Measurements from ENCODE around the gene NEDD4L. TPM values are rescaled to one million over a fixed set of nuclear protein-coding genes. Genes with fewer than 3 reads are reported as not detected.

NEDD4L gene
- polyA plus RNA-seq, 1 donor: 93.0 TPM

DNA sequence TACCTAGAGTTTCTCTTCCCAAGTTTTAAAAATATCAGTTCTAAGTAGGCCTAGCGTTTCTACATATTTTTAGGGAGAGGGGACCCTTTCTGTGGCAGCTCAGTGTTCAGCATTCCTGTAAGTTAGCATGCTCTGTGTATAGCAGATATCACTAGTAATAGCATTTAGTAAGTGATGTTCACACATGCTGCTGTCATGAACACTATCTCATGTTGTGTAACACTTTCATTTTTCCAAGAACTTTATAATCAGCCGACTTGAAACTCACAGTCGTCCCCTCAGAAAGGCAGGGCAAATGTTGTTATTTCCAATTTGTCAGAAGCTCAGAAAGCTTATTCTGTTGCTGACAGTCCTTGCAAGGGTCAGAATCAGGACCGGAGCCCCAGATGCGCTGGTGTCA lies 317.2 kb downstream of the NEDD4L start:
- H3K27ac ChIP-seq (ENCODE audit: low read length): no peak overlapping the region
- DNase-seq: no peak
- no peaks in the 10 kb centered on the region for H3K4me1 ChIP-seq (ENCODE audit: control insufficient read depth, insufficient read depth, low read length)
- WGBS (ENCODE audit: insufficient coverage, low lambda C conversion rate): no CpG with 5 or more reads among the region's 5 CpGs
- H3K36me3 ChIP-seq (ENCODE audit: control insufficient read depth, insufficient read depth, low read length): peaks cover 51% of the 10 kb centered on the region
- H3K9me3 ChIP-seq (ENCODE audit: control insufficient read depth, low read depth, low read length): no peaks in the 10 kb centered on the region
- no peak overlapping the region for H3K4me3 ChIP-seq (ENCODE audit: low read length)
- no peaks in the 10 kb centered on the region for H3K27me3 ChIP-seq (ENCODE audit: control insufficient read depth, insufficient read depth, low read length)

GRCh38 chr18:58362027-58362575 lies 318.1 kb downstream of the NEDD4L start:
- WGBS (ENCODE audit: insufficient coverage, low lambda C conversion rate): 54% methylated on average over 2 of the region's 8 CpGs
- Histone ChIP-seq H3K27me3 (ENCODE audit: control insufficient read depth, insufficient read depth, low read length) (no peaks in the 10 kb centered on the region), H3K4me3 (ENCODE audit: low read length) (no peak overlapping the region), H3K4me1 (ENCODE audit: control insufficient read depth, insufficient read depth, low read length) (no peaks in the 10 kb centered on the region), H3K9me3 (ENCODE audit: control insufficient read depth, low read depth, low read length) (no peaks in the 10 kb centered on the region), H3K36me3 (ENCODE audit: control insufficient read depth, insufficient read depth, low read length) (peaks cover 58% of the 10 kb centered on the region), H3K27ac (ENCODE audit: low read length) (no peak overlapping the region)
- DNase-seq: peak in 1 of 2 donors; percentile 35

DNA sequence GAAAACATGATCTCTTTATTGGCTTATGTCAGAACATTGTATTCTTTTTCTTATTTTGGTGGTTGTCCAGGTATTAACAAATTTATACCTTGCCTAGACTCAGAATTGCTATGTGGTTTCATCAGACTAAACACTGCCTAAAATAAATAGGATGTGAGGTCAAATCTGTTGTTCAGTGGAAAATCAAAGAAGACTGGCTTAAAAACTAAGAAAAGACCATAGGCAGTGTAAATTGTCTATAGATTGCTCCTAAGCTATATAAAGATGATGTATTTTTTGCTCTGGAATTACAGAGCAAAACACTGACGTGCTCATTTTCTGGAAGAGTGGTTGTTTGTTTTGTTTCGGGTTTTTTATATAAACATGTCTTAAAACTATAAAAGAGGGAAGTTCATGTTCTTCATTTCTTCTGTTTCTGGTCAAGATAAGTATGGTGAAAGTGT lies 318.8 kb downstream of the NEDD4L start:
- H3K27ac ChIP-seq (ENCODE audit: low read length): no peak overlapping the region
- DNase-seq: no peak
- WGBS (ENCODE audit: insufficient coverage, low lambda C conversion rate): no CpG with 5 or more reads among the region's 2 CpGs
- no peaks in the 10 kb centered on the region for H3K27me3 ChIP-seq (ENCODE audit: control insufficient read depth, insufficient read depth, low read length)
- no peaks in the 10 kb centered on the region for H3K9me3 ChIP-seq (ENCODE audit: control insufficient read depth, low read depth, low read length)
- peaks cover 59% of the 10 kb centered on the region for H3K36me3 ChIP-seq (ENCODE audit: control insufficient read depth, insufficient read depth, low read length)
- H3K4me1 ChIP-seq (ENCODE audit: control insufficient read depth, insufficient read depth, low read length): no peaks in the 10 kb centered on the region
- H3K4me3 ChIP-seq (ENCODE audit: low read length): no peak overlapping the region

- Histone ChIP-seq H3K36me3 (ENCODE audit: control insufficient read depth, insufficient read depth, low read length) (peaks cover 64% of the 10 kb centered on the region), H3K4me1 (ENCODE audit: control insufficient read depth, insufficient read depth, low read length) (no peaks in the 10 kb centered on the region), H3K27me3 (ENCODE audit: control insufficient read depth, insufficient read depth, low read length) (no peaks in the 10 kb centered on the region), H3K4me3 (ENCODE audit: low read length) (no peak overlapping the region), H3K9me3 (ENCODE audit: control insufficient read depth, low read depth, low read length) (no peaks in the 10 kb centered on the region), H3K27ac (ENCODE audit: low read length) (no peak overlapping the region)
- 92% methylated on average over 4 of the region's 6 CpGs for WGBS (ENCODE audit: insufficient coverage, low lambda C conversion rate)
- DNase-seq: no peak
These were observed 319.9 kb downstream of the NEDD4L start for GRCh38 chr18:58363767-58364540.

GRCh38 chr18:58364876-58365528 lies 321.0 kb downstream of the NEDD4L start:
- Histone ChIP-seq H3K4me1 (ENCODE audit: control insufficient read depth, insufficient read depth, low read length) (no peaks in the 10 kb centered on the region), H3K9me3 (ENCODE audit: control insufficient read depth, low read depth, low read length) (no peaks in the 10 kb centered on the region), H3K27me3 (ENCODE audit: control insufficient read depth, insufficient read depth, low read length) (no peaks in the 10 kb centered on the region), H3K4me3 (ENCODE audit: low read length) (no peak overlapping the region), H3K27ac (ENCODE audit: low read length) (no peak overlapping the region), H3K36me3 (ENCODE audit: control insufficient read depth, insufficient read depth, low read length) (peaks cover 67% of the 10 kb centered on the region)
- no peak for DNase-seq
- 100% methylated on average over 1 of the region's 7 CpGs for WGBS (ENCODE audit: insufficient coverage, low lambda C conversion rate)

DNA sequence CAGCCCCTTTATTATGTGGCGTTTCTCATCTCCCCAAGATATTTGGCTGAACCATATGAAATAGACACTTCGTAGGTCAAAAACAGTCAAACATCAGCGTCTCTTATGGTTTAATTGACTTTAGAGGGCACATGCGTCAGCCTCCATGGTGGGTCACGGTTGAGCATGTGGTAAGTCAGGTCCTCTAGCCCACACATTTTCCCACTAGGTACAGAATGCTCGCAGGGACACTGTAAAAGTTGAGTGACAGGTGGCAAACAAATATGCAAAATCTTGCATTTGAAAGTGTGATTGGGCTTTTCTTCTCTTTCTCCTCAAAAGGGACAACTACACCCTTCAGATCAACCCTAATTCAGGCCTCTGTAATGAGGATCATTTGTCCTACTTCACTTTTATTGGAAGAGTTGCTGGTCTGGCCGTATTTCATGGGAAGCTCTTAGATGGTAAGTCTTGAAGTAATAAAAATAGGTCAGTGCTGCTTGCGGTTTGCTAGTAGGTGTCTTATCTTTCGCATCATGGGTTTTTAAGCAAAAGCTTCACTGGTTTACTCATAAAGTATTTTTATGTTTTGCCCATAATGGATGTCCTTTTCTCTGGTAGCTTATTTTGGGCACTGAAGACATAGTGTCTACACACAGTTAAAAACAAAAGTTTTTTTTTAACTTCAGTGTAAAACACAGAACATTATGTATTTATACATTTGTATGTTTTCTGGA lies 323.6 kb downstream of the NEDD4L start:
- H3K36me3 ChIP-seq (ENCODE audit: control insufficient read depth, insufficient read depth, low read length): peaks cover 79% of the 10 kb centered on the region
- H3K27ac ChIP-seq (ENCODE audit: low read length): no peak overlapping the region
- H3K27me3 ChIP-seq (ENCODE audit: control insufficient read depth, insufficient read depth, low read length): no peaks in the 10 kb centered on the region
- no peaks in the 10 kb centered on the region for H3K9me3 ChIP-seq (ENCODE audit: control insufficient read depth, low read depth, low read length)
- WGBS (ENCODE audit: insufficient coverage, low lambda C conversion rate): 93% methylated on average over 3 of the region's 9 CpGs
- H3K4me3 ChIP-seq (ENCODE audit: low read length): no peak overlapping the region
- H3K4me1 ChIP-seq (ENCODE audit: control insufficient read depth, insufficient read depth, low read length): peaks cover 7% of the 10 kb centered on the region
- no peak for DNase-seq

- no peaks in the 10 kb centered on the region for H3K9me3 ChIP-seq (ENCODE audit: control insufficient read depth, low read depth, low read length)
- DNase-seq: no peak
- peak overlapping the region; percentile 86 for H3K27ac ChIP-seq (ENCODE audit: low read length)
- no peaks in the 10 kb centered on the region for H3K27me3 ChIP-seq (ENCODE audit: control insufficient read depth, insufficient read depth, low read length)
- WGBS (ENCODE audit: insufficient coverage, low lambda C conversion rate): 86% methylated on average over 1 of the region's 10 CpGs
- H3K36me3 ChIP-seq (ENCODE audit: control insufficient read depth, insufficient read depth, low read length): peaks cover 95% of the 10 kb centered on the region
- H3K4me3 ChIP-seq (ENCODE audit: low read length): no peak overlapping the region
- peaks cover 7% of the 10 kb centered on the region for H3K4me1 ChIP-seq (ENCODE audit: control insufficient read depth, insufficient read depth, low read length)
These were observed 325.6 kb downstream of the NEDD4L start for GRCh38 chr18:58369616-58370015.

- no peak overlapping the region for H3K4me3 ChIP-seq (ENCODE audit: low read length)
- H3K9me3 ChIP-seq (ENCODE audit: control insufficient read depth, low read depth, low read length): no peaks in the 10 kb centered on the region
- peaks cover 7% of the 10 kb centered on the region for H3K4me1 ChIP-seq (ENCODE audit: control insufficient read depth, insufficient read depth, low read length)
- WGBS (ENCODE audit: insufficient coverage, low lambda C conversion rate): 60% methylated on average over 2 of the region's 10 CpGs
- H3K27me3 ChIP-seq (ENCODE audit: control insufficient read depth, insufficient read depth, low read length): no peaks in the 10 kb centered on the region
- peaks cover 96% of the 10 kb centered on the region for H3K36me3 ChIP-seq (ENCODE audit: control insufficient read depth, insufficient read depth, low read length)
- peak overlapping the region; percentile 86 for H3K27ac ChIP-seq (ENCODE audit: low read length)
- DNase-seq: peak; percentile 66 to 84
These were observed 326.1 kb downstream of the NEDD4L start for GRCh38 chr18:58370038-58370580.

- Histone ChIP-seq H3K4me3 (ENCODE audit: low read length) (no peak overlapping the region), H3K27ac (ENCODE audit: low read length) (peak overlapping the region; percentile 86), H3K27me3 (ENCODE audit: control insufficient read depth, insufficient read depth, low read length) (no peaks in the 10 kb centered on the region), H3K4me1 (ENCODE audit: control insufficient read depth, insufficient read depth, low read length) (peaks cover 7% of the 10 kb centered on the region), H3K36me3 (ENCODE audit: control insufficient read depth, insufficient read depth, low read length) (peaks cover 96% of the 10 kb centered on the region), H3K9me3 (ENCODE audit: control insufficient read depth, low read depth, low read length) (no peaks in the 10 kb centered on the region)
- peak in 1 of 2 donors; percentile 59 for DNase-seq
- no CpG with 5 or more reads among the region's 5 CpGs for WGBS (ENCODE audit: insufficient coverage, low lambda C conversion rate)
These were observed 326.6 kb downstream of the NEDD4L start for GRCh38 chr18:58370612-58371011.

GRCh38 chr18:58373481-58373880 lies 329.5 kb downstream of the NEDD4L start:
- no peak overlapping the region for H3K4me3 ChIP-seq (ENCODE audit: low read length)
- H3K36me3 ChIP-seq (ENCODE audit: control insufficient read depth, insufficient read depth, low read length): peaks cover 95% of the 10 kb centered on the region
- no peaks in the 10 kb centered on the region for H3K9me3 ChIP-seq (ENCODE audit: control insufficient read depth, low read depth, low read length)
- WGBS (ENCODE audit: insufficient coverage, low lambda C conversion rate): no CpG with 5 or more reads among the region's 5 CpGs
- H3K4me1 ChIP-seq (ENCODE audit: control insufficient read depth, insufficient read depth, low read length): peaks cover 13% of the 10 kb centered on the region
- DNase-seq: no peak
- H3K27me3 ChIP-seq (ENCODE audit: control insufficient read depth, insufficient read depth, low read length): no peaks in the 10 kb centered on the region
- H3K27ac ChIP-seq (ENCODE audit: low read length): no peak overlapping the region
